HG02571 (cell line): ENCODE results near the gene HBG1.

ENCODE experiments used
- ATAC-seq: cut with Tn5 transposase; IDR thresholded peaks from one replicate; pipeline ENCODE4 v1.9.1; 2021; ENCODE audit warnings: mild to moderate bottlenecking, moderate library complexity; ENCODE audit not compliant: unreplicated experiment

The HBG1 gene

GRCh38 chr11:5228124-5228523 lies 21.5 kb downstream of the HBG1 start:
- ATAC-seq = no peak

GRCh38 chr11:5227681-5228080 lies 22.0 kb downstream of the HBG1 start:
- no peak for ATAC-seq

GRCh38 chr11:5226732-5227310 lies 22.8 kb downstream of the HBG1 start, which contains the start of gene HBB:
TSS of gene HBB (minus strand) at chr11:5227071. CDS start at chr11:5227021, 50 bp downstream.
- ATAC-seq = no peak

- ATAC-seq = no peak
Observed at GRCh38 chr11:5225480-5225871, 24.2 kb downstream of the HBG1 start.

- no peak for ATAC-seq
Observed at GRCh38 chr11:5224538-5225479, 24.8 kb downstream of the HBG1 start.

GRCh38 chr11:5223686-5224085 lies 26.0 kb downstream of the HBG1 start:
- no peak for ATAC-seq

GRCh38 chr11:5223146-5223545 lies 26.5 kb downstream of the HBG1 start:
- ATAC-seq = no peak

GRCh38 chr11:5210376-5210885 lies 39.2 kb downstream of the HBG1 start:
- ATAC-seq = no peak

GRCh38 chr11:5204787-5205186 lies 44.9 kb downstream of the HBG1 start:
- no peak for ATAC-seq

- ATAC-seq = no peak
Observed at GRCh38 chr11:5203366-5203765, 46.3 kb downstream of the HBG1 start.

GRCh38 chr11:5200582-5200981 lies 49.1 kb downstream of the HBG1 start, which contains the start of gene OR51V1:
TSS of gene OR51V1 (minus strand) at chr11:5200682. CDS start at chr11:5200682, 0 bp downstream.
- ATAC-seq = no peak

- no peak for ATAC-seq
Observed at GRCh38 chr11:5198285-5198684, 51.4 kb downstream of the HBG1 start.
